ENCODE measurements around the gene RLN3. TPM values are rescaled to one million over a fixed set of nuclear protein-coding genes. Genes with fewer than 3 reads are reported as not detected.

The RLN3 gene
- total and polyA plus RNA-seq, 2 of the 8 experiments (the other 6 are each of a cell fraction or from before 2014, with no cell fraction given), result not detected

- TF ChIP-seq, protein P1, sequence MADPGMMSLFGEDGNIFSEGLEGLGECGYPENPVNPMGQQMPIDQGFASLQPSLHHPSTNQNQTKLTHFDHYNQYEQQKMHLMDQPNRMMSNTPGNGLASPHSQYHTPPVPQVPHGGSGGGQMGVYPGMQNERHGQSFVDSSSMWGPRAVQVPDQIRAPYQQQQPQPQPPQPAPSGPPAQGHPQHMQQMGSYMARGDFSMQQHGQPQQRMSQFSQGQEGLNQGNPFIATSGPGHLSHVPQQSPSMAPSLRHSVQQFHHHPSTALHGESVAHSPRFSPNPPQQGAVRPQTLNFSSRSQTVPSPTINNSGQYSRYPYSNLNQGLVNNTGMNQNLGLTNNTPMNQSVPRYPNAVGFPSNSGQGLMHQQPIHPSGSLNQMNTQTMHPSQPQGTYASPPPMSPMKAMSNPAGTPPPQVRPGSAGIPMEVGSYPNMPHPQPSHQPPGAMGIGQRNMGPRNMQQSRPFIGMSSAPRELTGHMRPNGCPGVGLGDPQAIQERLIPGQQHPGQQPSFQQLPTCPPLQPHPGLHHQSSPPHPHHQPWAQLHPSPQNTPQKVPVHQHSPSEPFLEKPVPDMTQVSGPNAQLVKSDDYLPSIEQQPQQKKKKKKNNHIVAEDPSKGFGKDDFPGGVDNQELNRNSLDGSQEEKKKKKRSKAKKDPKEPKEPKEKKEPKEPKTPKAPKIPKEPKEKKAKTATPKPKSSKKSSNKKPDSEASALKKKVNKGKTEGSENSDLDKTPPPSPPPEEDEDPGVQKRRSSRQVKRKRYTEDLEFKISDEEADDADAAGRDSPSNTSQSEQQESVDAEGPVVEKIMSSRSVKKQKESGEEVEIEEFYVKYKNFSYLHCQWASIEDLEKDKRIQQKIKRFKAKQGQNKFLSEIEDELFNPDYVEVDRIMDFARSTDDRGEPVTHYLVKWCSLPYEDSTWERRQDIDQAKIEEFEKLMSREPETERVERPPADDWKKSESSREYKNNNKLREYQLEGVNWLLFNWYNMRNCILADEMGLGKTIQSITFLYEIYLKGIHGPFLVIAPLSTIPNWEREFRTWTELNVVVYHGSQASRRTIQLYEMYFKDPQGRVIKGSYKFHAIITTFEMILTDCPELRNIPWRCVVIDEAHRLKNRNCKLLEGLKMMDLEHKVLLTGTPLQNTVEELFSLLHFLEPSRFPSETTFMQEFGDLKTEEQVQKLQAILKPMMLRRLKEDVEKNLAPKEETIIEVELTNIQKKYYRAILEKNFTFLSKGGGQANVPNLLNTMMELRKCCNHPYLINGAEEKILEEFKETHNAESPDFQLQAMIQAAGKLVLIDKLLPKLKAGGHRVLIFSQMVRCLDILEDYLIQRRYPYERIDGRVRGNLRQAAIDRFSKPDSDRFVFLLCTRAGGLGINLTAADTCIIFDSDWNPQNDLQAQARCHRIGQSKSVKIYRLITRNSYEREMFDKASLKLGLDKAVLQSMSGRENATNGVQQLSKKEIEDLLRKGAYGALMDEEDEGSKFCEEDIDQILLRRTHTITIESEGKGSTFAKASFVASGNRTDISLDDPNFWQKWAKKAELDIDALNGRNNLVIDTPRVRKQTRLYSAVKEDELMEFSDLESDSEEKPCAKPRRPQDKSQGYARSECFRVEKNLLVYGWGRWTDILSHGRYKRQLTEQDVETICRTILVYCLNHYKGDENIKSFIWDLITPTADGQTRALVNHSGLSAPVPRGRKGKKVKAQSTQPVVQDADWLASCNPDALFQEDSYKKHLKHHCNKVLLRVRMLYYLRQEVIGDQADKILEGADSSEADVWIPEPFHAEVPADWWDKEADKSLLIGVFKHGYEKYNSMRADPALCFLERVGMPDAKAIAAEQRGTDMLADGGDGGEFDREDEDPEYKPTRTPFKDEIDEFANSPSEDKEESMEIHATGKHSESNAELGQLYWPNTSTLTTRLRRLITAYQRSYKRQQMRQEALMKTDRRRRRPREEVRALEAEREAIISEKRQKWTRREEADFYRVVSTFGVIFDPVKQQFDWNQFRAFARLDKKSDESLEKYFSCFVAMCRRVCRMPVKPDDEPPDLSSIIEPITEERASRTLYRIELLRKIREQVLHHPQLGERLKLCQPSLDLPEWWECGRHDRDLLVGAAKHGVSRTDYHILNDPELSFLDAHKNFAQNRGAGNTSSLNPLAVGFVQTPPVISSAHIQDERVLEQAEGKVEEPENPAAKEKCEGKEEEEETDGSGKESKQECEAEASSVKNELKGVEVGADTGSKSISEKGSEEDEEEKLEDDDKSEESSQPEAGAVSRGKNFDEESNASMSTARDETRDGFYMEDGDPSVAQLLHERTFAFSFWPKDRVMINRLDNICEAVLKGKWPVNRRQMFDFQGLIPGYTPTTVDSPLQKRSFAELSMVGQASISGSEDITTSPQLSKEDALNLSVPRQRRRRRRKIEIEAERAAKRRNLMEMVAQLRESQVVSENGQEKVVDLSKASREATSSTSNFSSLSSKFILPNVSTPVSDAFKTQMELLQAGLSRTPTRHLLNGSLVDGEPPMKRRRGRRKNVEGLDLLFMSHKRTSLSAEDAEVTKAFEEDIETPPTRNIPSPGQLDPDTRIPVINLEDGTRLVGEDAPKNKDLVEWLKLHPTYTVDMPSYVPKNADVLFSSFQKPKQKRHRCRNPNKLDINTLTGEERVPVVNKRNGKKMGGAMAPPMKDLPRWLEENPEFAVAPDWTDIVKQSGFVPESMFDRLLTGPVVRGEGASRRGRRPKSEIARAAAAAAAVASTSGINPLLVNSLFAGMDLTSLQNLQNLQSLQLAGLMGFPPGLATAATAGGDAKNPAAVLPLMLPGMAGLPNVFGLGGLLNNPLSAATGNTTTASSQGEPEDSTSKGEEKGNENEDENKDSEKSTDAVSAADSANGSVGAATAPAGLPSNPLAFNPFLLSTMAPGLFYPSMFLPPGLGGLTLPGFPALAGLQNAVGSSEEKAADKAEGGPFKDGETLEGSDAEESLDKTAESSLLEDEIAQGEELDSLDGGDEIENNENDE (IDR thresholded peaks at IDR 0.05; ENCODE audit: insufficient replicate concordance, low read length), result no peak
- TF ChIP-seq BCL11A (IDR thresholded peaks at IDR 0.05; ENCODE audit: low read depth in 2 of 2, low read length in 2 of 2) (no peak), JUN (IDR thresholded peaks at IDR 0.05; ENCODE audit: low read depth, low read length) (no peak)
These were observed 46.9 kb upstream of the RLN3 start (continued) for GRCh38 chr19:13981021-13981420.
